Lower leg skin (tissue), 3 donors: ENCODE data around the gene DHCR7.

Experiments
- POLR2A ChIP-seq, 2 donors: fragments of 450-650 bp; IDR thresholded peaks; one replicate each; pipeline ENCODE4 v1.6.1; 2016 to 2017; ENCODE audit warnings: antibody characterized with exemption in 2 of 2, mild to moderate bottlenecking in 1 of 2, moderate library complexity in 1 of 2
- TF ChIP-seq, protein P1 (sequence below), 3 donors: fragments of 450-650 bp; IDR thresholded peaks; one replicate each; pipeline ENCODE4 v1.5.1; 2016; ENCODE audit warnings: antibody characterized with exemption in 3 of 3, mild to moderate bottlenecking in 3 of 3, moderate library complexity in 2 of 3

DNA sequence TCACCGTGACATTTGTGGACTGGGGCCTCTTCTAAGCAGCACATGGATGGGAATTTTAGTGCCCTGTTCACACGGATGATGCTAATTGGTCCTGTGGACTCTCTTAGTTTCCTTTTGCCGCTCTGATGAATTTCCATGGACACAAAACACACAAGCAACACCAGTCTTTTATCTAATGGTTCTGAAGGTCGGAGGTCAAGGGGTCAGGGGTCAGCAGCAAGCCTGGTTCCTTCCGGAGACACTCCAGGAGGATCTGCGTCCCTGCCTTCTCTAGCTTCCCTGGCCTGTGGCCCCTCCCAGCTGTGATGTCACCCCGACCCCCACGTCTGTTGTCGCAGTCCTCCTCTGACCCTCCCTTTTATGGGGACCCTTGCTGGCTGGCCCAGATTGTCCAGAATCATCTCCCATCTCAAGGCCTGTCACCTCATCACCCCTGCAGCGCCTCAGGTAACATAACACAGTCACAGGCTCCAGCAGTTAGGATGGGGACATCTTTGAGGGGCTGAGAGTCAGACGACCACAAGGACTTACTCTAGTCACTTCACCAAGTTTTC, 11.7 kb upstream of the DHCR7 start:
- TF ChIP-seq POLR2A (IDR thresholded peaks at IDR 0.05) = no peak
- TF ChIP-seq, protein P1, sequence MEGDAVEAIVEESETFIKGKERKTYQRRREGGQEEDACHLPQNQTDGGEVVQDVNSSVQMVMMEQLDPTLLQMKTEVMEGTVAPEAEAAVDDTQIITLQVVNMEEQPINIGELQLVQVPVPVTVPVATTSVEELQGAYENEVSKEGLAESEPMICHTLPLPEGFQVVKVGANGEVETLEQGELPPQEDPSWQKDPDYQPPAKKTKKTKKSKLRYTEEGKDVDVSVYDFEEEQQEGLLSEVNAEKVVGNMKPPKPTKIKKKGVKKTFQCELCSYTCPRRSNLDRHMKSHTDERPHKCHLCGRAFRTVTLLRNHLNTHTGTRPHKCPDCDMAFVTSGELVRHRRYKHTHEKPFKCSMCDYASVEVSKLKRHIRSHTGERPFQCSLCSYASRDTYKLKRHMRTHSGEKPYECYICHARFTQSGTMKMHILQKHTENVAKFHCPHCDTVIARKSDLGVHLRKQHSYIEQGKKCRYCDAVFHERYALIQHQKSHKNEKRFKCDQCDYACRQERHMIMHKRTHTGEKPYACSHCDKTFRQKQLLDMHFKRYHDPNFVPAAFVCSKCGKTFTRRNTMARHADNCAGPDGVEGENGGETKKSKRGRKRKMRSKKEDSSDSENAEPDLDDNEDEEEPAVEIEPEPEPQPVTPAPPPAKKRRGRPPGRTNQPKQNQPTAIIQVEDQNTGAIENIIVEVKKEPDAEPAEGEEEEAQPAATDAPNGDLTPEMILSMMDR (IDR thresholded peaks at IDR 0.05) = no peak
